Prostate gland (tissue), 2 donors: ENCODE measurements around the gene DMD. TPM values are rescaled to one million over a fixed set of nuclear protein-coding genes. Genes with fewer than 3 reads are reported as not detected.

Source experiments
- DNase-seq: peaks from one replicate; pipeline ENCODE4 v3.0.0-alpha.2; 2019; ENCODE audit warnings: low spot score
- H3K27ac ChIP-seq, 2 donors: fragments of 200-600 bp; sonication (generic); 2 replicates each; pipeline ENCODE4 v1.5.1; 2017 to 2019
- H3K27me3 ChIP-seq: fragments of 200-600 bp; sonication (generic); replicated peaks from 2 replicates; pipeline ENCODE4 v1.5.1; 2019; ENCODE audit not compliant: insufficient read depth
- H3K36me3 ChIP-seq, 2 donors: fragments of 200-600 bp; sonication (generic); 1 replicate in 1 of 2; 2 replicates in 1 of 2; pipeline versions ENCODE4 v1.5.1 to v1.8.1; 2017 to 2019
- H3K4me1 ChIP-seq: fragments of 200-600 bp; sonication (generic); replicated peaks from 2 replicates; pipeline ENCODE4 v1.5.1; 2019
- H3K4me3 ChIP-seq, 2 donors: fragments of 200-600 bp; sonication (generic); 2 replicates each; pipeline ENCODE4 v1.5.1; 2017 to 2019
- H3K9me3 ChIP-seq: fragments of 200-600 bp; sonication (generic); 2 replicates; pipeline ENCODE4 v1.5.1; 2017
- POLR2A ChIP-seq: fragments of 450-650 bp; IDR thresholded peaks from one replicate; pipeline ENCODE4 v1.6.1; 2016; ENCODE audit warnings: antibody characterized with exemption, mild to moderate bottlenecking
- POLR2AphosphoS5 ChIP-seq: sonication (generic); formaldehyde crosslinking; IDR thresholded peaks from one replicate; pipeline ENCODE4 v1.6.1; 2017; ENCODE audit warnings: antibody characterized with exemption
- WGBS: methylation state at CpG from one replicate; pipeline ENCODE4 v1.1.5; 2018; 5-methylcytosine and 5-hydroxymethylcytosine counted together
- intact Hi-C: fragments of 100-400 bp; cut with DNase I; formaldehyde crosslinking; loops from one replicate; pipeline ENCODE4 v1.14.2; 2022
- total RNA-seq, 2 donors: library from RNA; depleted of rRNA; stranded (reverse); fragments of >200 nt; gene quantifications; one replicate each; pipeline ENCODE4 v1.1.0, GENCODE V29; 2016
- TF ChIP-seq, protein P1 (sequence below), 4 experiments: fragments of 200-600 bp in 2 of 4; fragments of 450-650 bp in 2 of 4; sonication (generic) in 2 of 4; IDR thresholded peaks; 1 replicate in 3 of 4; 2 replicates in 1 of 4; pipeline ENCODE4 v1.5.1; 2016 to 2019; ENCODE audit warnings: antibody characterized with exemption in 4 of 4, mild to moderate bottlenecking in 2 of 4, moderate library complexity in 2 of 4

Gene DMD
- total RNA-seq, 2 donors from 2014 or later, result 17.6 to 34.8 TPM

DNA sequence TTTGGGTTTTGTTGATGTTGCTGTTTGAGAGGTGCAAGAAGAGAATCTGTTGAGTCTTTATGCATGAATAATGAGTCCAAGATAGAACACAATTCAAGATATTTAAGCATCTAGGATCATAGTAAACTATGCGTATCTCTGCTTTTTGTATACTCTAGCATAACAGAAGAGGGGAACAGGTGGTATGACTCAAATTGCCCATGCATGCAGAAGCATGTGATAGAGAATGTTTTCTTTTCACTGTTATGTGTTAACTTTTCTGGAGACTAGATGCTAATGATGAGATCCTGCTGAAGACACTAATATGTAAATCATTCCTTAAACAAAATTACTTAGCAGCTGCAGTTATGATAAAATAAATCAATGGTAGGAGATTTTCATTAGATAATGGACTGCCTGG lies 1974.2 kb downstream of the DMD start:
- H3K27me3 ChIP-seq, result no peaks in the 10 kb centered on the region
- intact Hi-C loops, result no loop called here
- 87% methylated on average over 1 of the region's 1 CpG for WGBS
- H3K9me3 ChIP-seq, result no peaks in the 10 kb centered on the region
- DNase-seq, result no peak
- no peak overlapping the region for H3K27ac ChIP-seq
- no peaks in the 10 kb centered on the region for H3K36me3 ChIP-seq
- TF ChIP-seq POLR2A (no peak), POLR2AphosphoS5 (no peak)
- TF ChIP-seq, protein P1, sequence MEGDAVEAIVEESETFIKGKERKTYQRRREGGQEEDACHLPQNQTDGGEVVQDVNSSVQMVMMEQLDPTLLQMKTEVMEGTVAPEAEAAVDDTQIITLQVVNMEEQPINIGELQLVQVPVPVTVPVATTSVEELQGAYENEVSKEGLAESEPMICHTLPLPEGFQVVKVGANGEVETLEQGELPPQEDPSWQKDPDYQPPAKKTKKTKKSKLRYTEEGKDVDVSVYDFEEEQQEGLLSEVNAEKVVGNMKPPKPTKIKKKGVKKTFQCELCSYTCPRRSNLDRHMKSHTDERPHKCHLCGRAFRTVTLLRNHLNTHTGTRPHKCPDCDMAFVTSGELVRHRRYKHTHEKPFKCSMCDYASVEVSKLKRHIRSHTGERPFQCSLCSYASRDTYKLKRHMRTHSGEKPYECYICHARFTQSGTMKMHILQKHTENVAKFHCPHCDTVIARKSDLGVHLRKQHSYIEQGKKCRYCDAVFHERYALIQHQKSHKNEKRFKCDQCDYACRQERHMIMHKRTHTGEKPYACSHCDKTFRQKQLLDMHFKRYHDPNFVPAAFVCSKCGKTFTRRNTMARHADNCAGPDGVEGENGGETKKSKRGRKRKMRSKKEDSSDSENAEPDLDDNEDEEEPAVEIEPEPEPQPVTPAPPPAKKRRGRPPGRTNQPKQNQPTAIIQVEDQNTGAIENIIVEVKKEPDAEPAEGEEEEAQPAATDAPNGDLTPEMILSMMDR (IDR thresholded peaks at IDR 0.05), result no peak
- H3K4me1 ChIP-seq, result no peaks in the 10 kb centered on the region
- no peak overlapping the region for H3K4me3 ChIP-seq

DNA sequence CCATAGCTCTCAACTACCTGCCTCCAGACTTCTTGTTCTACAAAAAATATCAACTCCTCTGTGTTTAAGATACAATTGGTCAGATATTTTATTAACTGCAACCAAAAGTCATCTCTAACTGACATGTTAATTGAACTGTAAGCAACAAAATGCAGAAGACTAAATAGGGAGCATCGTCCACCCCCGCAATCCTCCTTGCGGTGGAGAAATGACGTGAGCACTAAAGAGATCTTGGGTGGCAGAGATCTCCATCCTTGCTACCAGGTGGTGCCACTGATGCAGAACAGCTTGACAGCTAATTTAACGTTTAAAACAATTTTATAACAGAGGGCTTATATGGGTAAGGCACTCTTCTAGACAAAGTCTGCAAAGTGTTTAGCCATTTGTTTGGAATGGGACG lies 1975.1 kb downstream of the DMD start:
- no peak overlapping the region for H3K4me3 ChIP-seq
- H3K36me3 ChIP-seq, result no peaks in the 10 kb centered on the region
- no peaks in the 10 kb centered on the region for H3K27me3 ChIP-seq
- no peak overlapping the region for H3K27ac ChIP-seq
- TF ChIP-seq, protein P1 (IDR thresholded peaks at IDR 0.05), result no peak
- TF ChIP-seq POLR2AphosphoS5, result no peak
- no peak for TF ChIP-seq POLR2A
- no peak for DNase-seq
- intact Hi-C loops, result no loop called here
- H3K9me3 ChIP-seq, result no peaks in the 10 kb centered on the region
- 39% methylated on average over 6 of the region's 6 CpGs for WGBS
- H3K4me1 ChIP-seq, result no peaks in the 10 kb centered on the region

DNA sequence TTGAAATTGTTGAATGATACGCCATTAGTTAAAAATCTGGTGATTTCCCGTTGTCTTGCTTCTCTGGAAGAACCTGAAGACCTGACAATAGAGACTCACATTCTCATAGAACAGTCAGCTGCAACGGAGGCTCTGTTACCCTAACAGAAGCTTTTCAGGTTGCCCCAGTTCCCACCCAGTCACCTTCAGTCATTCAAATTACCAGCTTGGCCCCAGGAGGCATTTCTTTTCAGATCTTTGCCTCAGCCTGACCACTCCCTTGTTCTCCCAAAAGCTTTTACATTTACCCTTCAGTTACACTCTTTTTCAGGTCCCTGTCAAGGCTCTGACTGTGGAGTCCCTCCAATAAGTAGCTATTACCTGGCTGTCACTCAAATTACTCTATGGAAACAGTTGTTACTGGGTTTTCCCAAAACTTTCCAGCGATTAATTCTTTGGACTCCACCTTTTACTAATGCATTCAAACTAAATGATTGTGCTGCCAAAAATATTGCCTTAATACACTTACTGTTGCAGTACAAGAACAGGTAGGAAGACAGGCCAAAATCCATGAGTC lies 1977.3 kb downstream of the DMD start:
- Histone ChIP-seq H3K27ac (no peak overlapping the region), H3K36me3 (no peaks in the 10 kb centered on the region), H3K27me3 (no peaks in the 10 kb centered on the region), H3K4me3 (no peak overlapping the region), H3K4me1 (no peaks in the 10 kb centered on the region), H3K9me3 (no peaks in the 10 kb centered on the region)
- intact Hi-C loops, result no loop called here
- DNase-seq, result no peak
- WGBS, result 75% methylated on average over 4 of the region's 4 CpGs
- TF ChIP-seq, protein P1 (IDR thresholded peaks at IDR 0.05), result no peak
- TF ChIP-seq POLR2A, result no peak
- TF ChIP-seq POLR2AphosphoS5, result no peak

DNA sequence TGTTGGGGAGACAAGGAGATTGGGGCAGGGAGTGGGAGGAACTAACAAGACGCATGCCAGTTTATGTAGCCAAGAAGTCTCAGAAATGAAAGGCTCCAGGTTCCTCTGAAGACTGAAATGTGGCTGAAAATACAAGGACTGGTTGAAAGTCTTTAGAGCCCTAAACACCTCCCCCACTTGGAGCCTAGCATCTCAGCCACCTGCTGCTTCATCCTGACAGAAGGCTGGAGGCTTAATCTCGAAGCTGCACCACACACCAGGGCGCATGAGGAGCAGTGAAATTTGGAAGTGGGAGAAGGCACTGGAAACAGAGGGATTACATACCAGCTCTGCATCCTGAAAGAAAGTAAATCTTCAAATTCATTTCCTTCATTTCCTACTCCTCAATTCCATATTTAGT lies 1978.8 kb downstream of the DMD start:
- DNase-seq, result no peak
- Histone ChIP-seq H3K27ac (no peak overlapping the region), H3K4me1 (no peaks in the 10 kb centered on the region), H3K9me3 (no peaks in the 10 kb centered on the region), H3K36me3 (no peaks in the 10 kb centered on the region), H3K4me3 (no peak overlapping the region), H3K27me3 (no peaks in the 10 kb centered on the region)
- 55% methylated on average over 3 of the region's 3 CpGs for WGBS
- TF ChIP-seq, protein P1 (IDR thresholded peaks at IDR 0.05), result no peak
- no peak for TF ChIP-seq POLR2A
- TF ChIP-seq POLR2AphosphoS5, result no peak
- intact Hi-C loops, result no loop called here

DNA sequence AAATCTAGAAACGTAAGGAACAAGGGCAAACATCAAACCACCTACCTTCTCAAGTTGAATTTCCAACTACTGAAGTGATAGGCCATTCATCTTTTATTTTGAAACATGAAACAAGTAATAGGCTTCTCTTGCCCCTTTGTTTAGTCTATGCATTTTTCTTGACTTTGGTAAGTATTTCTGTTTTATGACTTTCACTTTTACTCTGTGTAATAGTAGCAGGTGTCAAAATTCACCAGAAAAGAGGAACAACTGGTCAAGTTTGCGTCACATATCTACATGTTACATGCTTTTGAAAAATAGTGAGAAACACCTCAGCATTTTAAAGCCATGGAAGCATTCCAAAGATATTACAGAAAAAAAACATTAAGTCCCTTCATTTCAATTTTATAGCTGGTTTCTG lies 1982.4 kb downstream of the DMD start:
- Histone ChIP-seq H3K4me3 (no peak overlapping the region), H3K9me3 (no peaks in the 10 kb centered on the region), H3K36me3 (no peaks in the 10 kb centered on the region), H3K27ac (no peak overlapping the region), H3K4me1 (no peaks in the 10 kb centered on the region), H3K27me3 (no peaks in the 10 kb centered on the region)
- 44% methylated on average over 2 of the region's 2 CpGs for WGBS
- no peak for DNase-seq
- intact Hi-C loops, result no loop called here
- no peak for TF ChIP-seq POLR2A
- no peak for TF ChIP-seq POLR2AphosphoS5
- TF ChIP-seq, protein P1 (IDR thresholded peaks at IDR 0.05), result no peak
